OCI-LY7 (cell line): Measurements from ENCODE around the gene CDCA5. TPM values are rescaled to one million over a fixed set of nuclear protein-coding genes. Genes with fewer than 3 reads are reported as not detected.
A peak's percentile ranks its signal among the peaks of the same experiment; 100 is the strongest.

Experiments
- BruUV-seq: library from RNA; stranded (reverse); fragments of 400-500 nt; replicated peaks from 2 replicates; lab custom pipeline; 2021; lab: Mats Ljungman, UMichigan
- CTCF ChIA-PET: fragments of 300-600 bp; sonication (Branson Sonifier 250); formaldehyde crosslinking; loops from one replicate; lab custom pipeline; 2022; ENCODE audit warnings: antibody characterized with exemption; ENCODE audit not compliant: unreplicated experiment; lab: Charles Lee
- POLR2A ChIA-PET: fragments of 300-600 bp; sonication (Branson Sonifier 250); formaldehyde crosslinking; loops from one replicate; lab custom pipeline; 2022; ENCODE audit warnings: antibody characterized with exemption; lab: Charles Lee
- DNase-seq: peaks from one replicate; pipeline ENCODE4 v3.0.0-alpha.2; 2015; ENCODE audit warnings: low spot score
- H2AFZ ChIP-seq: fragments of 200-600 bp; sonication (generic), shearing (Covaris generic); 2 replicates; pipeline ENCODE4 v1.6.1; 2014; ENCODE audit warnings: mild to moderate bottlenecking, antibody characterized with exemption, low read length, moderate library complexity
- H3K27ac ChIP-seq: fragments of 200-600 bp; sonication (generic); 2 replicates; pipeline ENCODE4 v1.5.1; 2014; ENCODE audit warnings: mixed run types, low read depth, mild to moderate bottlenecking, moderate library complexity, low read length, inconsistent platforms; ENCODE audit not compliant: poor library complexity, severe bottlenecking
- H3K36me3 ChIP-seq: fragments of 200-600 bp; sonication (generic); 2 replicates; pipeline ENCODE4 v1.6.1; 2014; ENCODE audit warnings: mild to moderate bottlenecking, antibody characterized with exemption, low read length, moderate library complexity, mixed read lengths; ENCODE audit not compliant: insufficient read depth
- H3K4me1 ChIP-seq: fragments of 200-600 bp; sonication (generic); 2 replicates; pipeline ENCODE4 v1.5.1; 2014; ENCODE audit warnings: mild to moderate bottlenecking, low read length; ENCODE audit not compliant: insufficient read depth, poor library complexity, severe bottlenecking
- H3K4me2 ChIP-seq: fragments of 200-600 bp; sonication (generic); 2 replicates; pipeline ENCODE4 v1.6.1; 2014; ENCODE audit warnings: mild to moderate bottlenecking, low read length
- H3K4me3 ChIP-seq: fragments of 200-600 bp; sonication (generic); 2 replicates; pipeline ENCODE4 v1.5.1; 2014; ENCODE audit warnings: mild to moderate bottlenecking, low read depth, low read length; ENCODE audit not compliant: poor library complexity, severe bottlenecking
- H3K79me2 ChIP-seq: fragments of 200-600 bp; sonication (generic); 2 replicates; pipeline ENCODE4 v1.6.1; 2016; ENCODE audit warnings: low read depth, mild to moderate bottlenecking, low read length, moderate library complexity, mixed read lengths; ENCODE audit not compliant: insufficient read depth
- H3K9me2 ChIP-seq: fragments of 200-600 bp; sonication (generic); 2 replicates; pipeline ENCODE4 v1.6.1; 2016; ENCODE audit warnings: mild to moderate bottlenecking, low read length, mixed read lengths; ENCODE audit not compliant: insufficient read depth
- H3K9me3 ChIP-seq: fragments of 200-600 bp; sonication (generic); 2 replicates; pipeline ENCODE4 v1.6.1; 2014; ENCODE audit warnings: mild to moderate bottlenecking, mixed run types, low read length, mixed read lengths
- H4K20me1 ChIP-seq: fragments of 200-600 bp; sonication (generic); 2 replicates; pipeline ENCODE4 v1.6.1; 2014; ENCODE audit warnings: mild to moderate bottlenecking, antibody characterized with exemption, low read length, moderate library complexity, mixed read lengths; ENCODE audit not compliant: insufficient read depth
- CTCF ChIP-seq: fragments of 200-600 bp; sonication (generic); conservative IDR thresholded peaks from 2 replicates; pipeline ENCODE4 v1.5.1; 2014; ENCODE audit warnings: mild to moderate bottlenecking, antibody characterized with exemption, low read length, moderate library complexity, mixed read lengths
- EZH2phosphoT487 ChIP-seq: fragments of 200-600 bp; sonication (generic); IDR thresholded peaks from 2 replicates; pipeline ENCODE4 v1.6.1; 2018; ENCODE audit warnings: low read depth, borderline replicate concordance, mild to moderate bottlenecking, mixed run types, antibody characterized with exemption, low read length, moderate library complexity, mixed read lengths
- intact Hi-C: fragments of 100-400 bp; cut with micrococcal nuclease; formaldehyde crosslinking; loops from one replicate; pipeline ENCODE4 v1.10.0; 2022; ENCODE audit not compliant: unreplicated experiment
- total RNA-seq, 2 experiments: library from RNA; depleted of rRNA in 1 of 2; stranded (reverse); fragments of >200 nt in 1 of 2; shearing (Covaris generic) in 1 of 2; gene quantifications; 2 replicates each; pipeline ENCODE4 v1.2.3, GENCODE V29; 2014 to 2022

Gene CDCA5
- total RNA-seq, 2 experiments from 2014 or later = 135 to 151 TPM

GRCh38 chr11:65072631-65072966, 11.2 kb downstream of the CDCA5 start:
- ChIA-PET CTCF (no interaction called here), POLR2A (interaction anchor here (1.5 kb wide), 1 partner anchor 11 kb away, joined by 4 read pairs; the partner anchor contains the start of genes CDCA5 and ZFPL1)
- DNase-seq = no peak
- Histone ChIP-seq H3K79me2 (peaks cover 6% of the 10 kb centered on the region; the same call in 1 of the 2 replicates), H3K27ac (no peak overlapping the region), H3K4me2 (peak overlapping the region; percentile 37; the same call in 1 of the 2 replicates), H3K9me3 (no peaks in the 10 kb centered on the region), H3K4me3 (no peak overlapping the region), H2AFZ (no peak overlapping the region), H4K20me1 (no peaks in the 10 kb centered on the region), H3K9me2 (no peaks in the 10 kb centered on the region), H3K36me3 (peaks cover 31% of the 10 kb centered on the region), H3K4me1 (peaks cover 14% of the 10 kb centered on the region)
- intact Hi-C loops = no loop called here
- BruUV-seq = no TSS peak
- TF ChIP-seq EZH2phosphoT487 = no peak
- no peak for TF ChIP-seq CTCF

GRCh38 chr11:65071907-65072630, 11.8 kb downstream of the CDCA5 start:
- H3K4me1 ChIP-seq = peaks cover 19% of the 10 kb centered on the region
- H3K9me3 ChIP-seq = no peaks in the 10 kb centered on the region
- H3K4me3 ChIP-seq = no peak overlapping the region
- POLR2A ChIA-PET = interaction anchor here (1.5 kb wide), 1 partner anchor 11 kb away, joined by 4 read pairs; the partner anchor contains the start of genes CDCA5 and ZFPL1
- peak overlapping the region; percentile 26 for H3K27ac ChIP-seq
- no peaks in the 10 kb centered on the region for H3K9me2 ChIP-seq
- BruUV-seq = no TSS peak
- peak; percentile 36 for DNase-seq
- no peaks in the 10 kb centered on the region for H4K20me1 ChIP-seq
- peak overlapping the region; percentile 27; the same call in 1 of the 2 replicates for H2AFZ ChIP-seq
- H3K4me2 ChIP-seq = peak overlapping the region; percentile 37; the same call in 1 of the 2 replicates
- H3K79me2 ChIP-seq = peaks cover under 1% of the 10 kb centered on the region; the same call in 1 of the 2 replicates
- intact Hi-C loops = no loop called here
- no peak for TF ChIP-seq CTCF
- no peak for TF ChIP-seq EZH2phosphoT487
- CTCF ChIA-PET = no interaction called here
- peaks cover 26% of the 10 kb centered on the region for H3K36me3 ChIP-seq

GRCh38 chr11:65069217-65069616, 14.6 kb downstream of the CDCA5 start:
- H4K20me1 ChIP-seq = no peaks in the 10 kb centered on the region
- H3K9me2 ChIP-seq = no peaks in the 10 kb centered on the region
- DNase-seq = no peak
- H3K4me3 ChIP-seq = no peak overlapping the region
- H3K27ac ChIP-seq = no peak overlapping the region
- TF ChIP-seq CTCF (no peak), EZH2phosphoT487 (no peak)
- no peaks in the 10 kb centered on the region for H3K9me3 ChIP-seq
- POLR2A ChIA-PET = interaction anchor here (0.6 kb wide), 1 partner anchor 244 kb away, joined by 5 read pairs; no protein-coding TSS in a partner anchor
- CTCF ChIA-PET = no interaction called here
- intact Hi-C loops = no loop called here
- peaks cover 26% of the 10 kb centered on the region for H3K4me1 ChIP-seq
- BruUV-seq = no TSS peak
- no peaks in the 10 kb centered on the region for H3K79me2 ChIP-seq
- H3K4me2 ChIP-seq = no peak overlapping the region
- no peak overlapping the region for H2AFZ ChIP-seq
- H3K36me3 ChIP-seq = peaks cover 2% of the 10 kb centered on the region
